HepG2 (cell line): ENCODE measurements around the gene MCF2L. TPM values are rescaled to one million over a fixed set of nuclear protein-coding genes. Genes with fewer than 3 reads are reported as not detected.
A peak's percentile ranks its signal among the peaks of the same experiment; 100 is the strongest.

Experiments used
- ATF7 ChIP-seq, 2 experiments: fragments of 450-650 bp in 1 of 2; sonication (generic) in 1 of 2; formaldehyde crosslinking in 1 of 2; IDR thresholded peaks; 2 replicates each; pipeline versions ENCODE4 v1.4.0 to v1.6.1; 2016 to 2020; ENCODE audit warnings: antibody characterized with exemption in 1 of 2, mild to moderate bottlenecking in 1 of 2, missing genetic modification reagents in 1 of 2
- BATF2 ChIP-seq: sonication (generic); formaldehyde crosslinking; IDR thresholded peaks from 2 replicates; pipeline ENCODE4 v1.8.0; 2022; ENCODE audit warnings: mild to moderate bottlenecking, missing genetic modification reagents, moderate library complexity
- CEBPZ ChIP-seq: IDR thresholded peaks from 2 replicates; pipeline ENCODE4 v1.6.1; 2012; ENCODE audit warnings: low read length, improper control_type of control experiment
- CENPT ChIP-seq: sonication (generic); formaldehyde crosslinking; IDR thresholded peaks from 2 replicates; pipeline ENCODE4 v1.8.0; 2022; ENCODE audit warnings: low read depth, mild to moderate bottlenecking, moderate library complexity, missing genetic modification reagents
- CREB3 ChIP-seq: sonication (generic); formaldehyde crosslinking; IDR thresholded peaks from 2 replicates; pipeline ENCODE4 v1.5.0; 2020; ENCODE audit warnings: missing genetic modification reagents
- FOXO1 ChIP-seq: sonication (generic); formaldehyde crosslinking; IDR thresholded peaks from 2 replicates; pipeline ENCODE4 v1.4.0; 2020; ENCODE audit warnings: missing genetic modification reagents
- GATA4 ChIP-seq: sonication (generic); IDR thresholded peaks from 2 replicates; pipeline ENCODE4 v1.6.1; 2016; ENCODE audit warnings: antibody characterized with exemption, low read depth, borderline replicate concordance
- MED13 ChIP-seq: sonication (generic); formaldehyde crosslinking; IDR thresholded peaks from 2 replicates; pipeline ENCODE4 v1.5.0; 2020; ENCODE audit warnings: missing genetic modification reagents
- NKX3-1 ChIP-seq: sonication (generic); formaldehyde crosslinking; IDR thresholded peaks from 2 replicates; pipeline ENCODE4 v1.5.0; 2020; ENCODE audit warnings: missing genetic modification reagents
- STAT6 ChIP-seq: sonication (generic); formaldehyde crosslinking; IDR thresholded peaks from 2 replicates; pipeline ENCODE4 v1.4.0; 2020; ENCODE audit warnings: missing genetic modification reagents, mild to moderate bottlenecking, borderline replicate concordance
- ZNF101 ChIP-seq: sonication (generic); formaldehyde crosslinking; IDR thresholded peaks from 2 replicates; pipeline ENCODE4 v1.4.0; 2020; ENCODE audit warnings: mild to moderate bottlenecking, low read depth, missing genetic modification reagents, borderline replicate concordance
- ZNF138 ChIP-seq: sonication (generic); formaldehyde crosslinking; IDR thresholded peaks from 2 replicates; pipeline ENCODE4 v1.5.0; 2020; ENCODE audit warnings: mild to moderate bottlenecking, low read depth, missing genetic modification reagents
- ZNF280B ChIP-seq: sonication (generic); formaldehyde crosslinking; IDR thresholded peaks from 2 replicates; pipeline ENCODE4 v1.5.0; 2020; ENCODE audit warnings: missing genetic modification reagents, mild to moderate bottlenecking, borderline replicate concordance
- ZNF605 ChIP-seq: sonication (generic); formaldehyde crosslinking; IDR thresholded peaks from 2 replicates; pipeline ENCODE4 v1.8.0; 2022; ENCODE audit warnings: mild to moderate bottlenecking, missing genetic modification reagents
- ZXDC ChIP-seq: sonication (generic); formaldehyde crosslinking; IDR thresholded peaks from 2 replicates; pipeline ENCODE4 v1.5.0; 2020; ENCODE audit warnings: mild to moderate bottlenecking, missing genetic modification reagents
- polyA plus RNA-seq, 8 experiments: library from polyadenylated mRNA; depleted of rRNA in 3 of 8; stranded (reverse) in 7 of 8; unstranded in 1 of 8; fragments of >200 nt; fragmentation: Illumina TruSeq in 4 of 8; extraction: Trizol in 4 of 8; gene quantifications; 2 replicates each; pipeline versions ENCODE4 v1.2.1 to v1.2.3, GENCODE V29; 2011 to 2016; ENCODE audit warnings: low read depth in 4 of 8, missing spikeins in 1 of 8, mixed read lengths in 1 of 8; ENCODE audit not compliant: insufficient read depth in 1 of 8
- total RNA-seq, 5 experiments: library from RNA; depleted of rRNA; stranded (reverse); fragments of >200 nt; fragmentation: Illumina TruSeq; extraction: Trizol; gene quantifications; 2 replicates each; pipeline ENCODE4 v1.2.3, GENCODE V29; 2016; ENCODE audit warnings: low read depth in 1 of 5

The MCF2L gene
- total and polyA plus RNA-seq, 2 of the 13 experiments (the other 11 are each of a cell fraction or from before 2014, with no cell fraction given): 19.4 to 28.4 TPM

GRCh38 chr13:113022745-113023574 lies 53.9 kb downstream of the MCF2L start (continued):
- TF ChIP-seq CREB3 (CRISPR knock-in tag) (no peak), ZNF138 (CRISPR knock-in tag) (no peak), ZNF605 (no peak; the same call in 1 of the 2 replicates), CEBPZ (no peak), CENPT (CRISPR knock-in tag) (no peak), ATF7 (IDR thresholded peaks at IDR 0.05) (no peak), ATF7 (CRISPR knock-in tag; IDR thresholded peaks at IDR 0.05) (peak; percentile 20; the same call in 1 of the 2 replicates), GATA4 (peak; percentile 91), ZXDC (CRISPR knock-in tag) (no peak), NKX3-1 (peak; percentile 59), MED13 (CRISPR knock-in tag) (peak; percentile 72; the same call in 1 of the 2 replicates), FOXO1 (CRISPR knock-in tag) (peak; percentile 66), BATF2 (CRISPR knock-in tag) (peak; percentile 71; the same call in 1 of the 2 replicates), ZNF280B (CRISPR knock-in tag) (no peak), STAT6 (CRISPR knock-in tag) (no peak), ZNF101 (CRISPR knock-in tag) (no peak)
